Endothelial cell of umbilical vein (primary cell): ENCODE data around the gene NRARP. TPM values are rescaled to one million over a fixed set of nuclear protein-coding genes. Genes with fewer than 3 reads are reported as not detected.

ENCODE experiments used
- BruUV-seq: library from RNA; stranded (reverse); fragments of 400-500 nt; replicated peaks from 2 replicates; lab custom pipeline; 2021; lab: Mats Ljungman, UMichigan
- CTCF ChIA-PET: fragments of 300-600, 350-600 bp; sonication (Branson Sonifier 250); formaldehyde crosslinking; loops from one replicate; lab custom pipeline; 2021; ENCODE audit warnings: antibody characterized with exemption, inconsistent platforms; lab: Charles Lee
- POLR2A ChIA-PET: fragments of 300-600, 350-600 bp; sonication (Branson Sonifier 250); formaldehyde crosslinking; loops from one replicate; lab custom pipeline; 2021; ENCODE audit warnings: antibody characterized with exemption, inconsistent platforms; lab: Charles Lee
- DNase-seq: peaks from one replicate; pipeline ENCODE4 v3.0.0-alpha.2; 2011; ENCODE audit warnings: low read depth, low spot score
- FAIRE-seq: peaks from 2 replicates; lab custom pipeline; 2011; peaks lifted over from hg19 to GRCh38; lab: Jason Lieb, UNC
- H2AFZ ChIP-seq: 2 replicates; pipeline ENCODE4 v1.6.0; 2012; ENCODE audit warnings: low read depth, low read length, control low read depth, inconsistent platforms
- H3K27ac ChIP-seq: 2 replicates; pipeline ENCODE4 v1.5.1; 2011; ENCODE audit warnings: low read depth, mild to moderate bottlenecking, control low read depth, low read length, moderate library complexity; ENCODE audit not compliant: insufficient read depth
- H3K27me3 ChIP-seq, 2 experiments: 2 replicates each; pipeline versions ENCODE4 v1.6.0 to v1.6.1; 2011; ENCODE audit warnings: low read length in 2 of 2, mixed read lengths in 1 of 2; ENCODE audit not compliant: control insufficient read depth in 2 of 2, insufficient read depth in 2 of 2
- H3K36me3 ChIP-seq, 2 experiments: 2 replicates in 1 of 2; 3 replicates in 1 of 2; pipeline ENCODE4 v1.5.1; 2011; ENCODE audit warnings: low read length in 2 of 2, mild to moderate bottlenecking in 1 of 2, moderate library complexity in 1 of 2; ENCODE audit not compliant: control insufficient read depth in 2 of 2, insufficient read depth in 2 of 2; ENCODE audit errors: extremely low read depth in 1 of 2
- H3K4me1 ChIP-seq: 3 replicates; pipeline ENCODE4 v1.5.1; 2011; ENCODE audit warnings: mild to moderate bottlenecking, low read length; ENCODE audit not compliant: control insufficient read depth, insufficient read depth; ENCODE audit errors: extremely low read depth
- H3K4me2 ChIP-seq: 2 replicates; pipeline ENCODE4 v1.6.1; 2011; ENCODE audit warnings: low read length, control low read depth, mixed read lengths; ENCODE audit not compliant: insufficient read depth
- H3K4me3 ChIP-seq, 3 experiments: fragments of 200-600 bp in 1 of 3; sonication (generic), shearing (Covaris generic) in 1 of 3; replicated peaks in 1 of 3; 2 replicates each; pipeline ENCODE4 v1.5.1; 2011 to 2016; ENCODE audit warnings: control low read depth in 3 of 3, low read length in 3 of 3, mild to moderate bottlenecking in 2 of 3, inconsistent platforms in 1 of 3, low read depth in 1 of 3, moderate library complexity in 1 of 3; ENCODE audit not compliant: insufficient read depth in 1 of 3
- H3K79me2 ChIP-seq: 2 replicates; pipeline ENCODE4 v1.6.0; 2012; ENCODE audit warnings: low read length, inconsistent platforms; ENCODE audit not compliant: control insufficient read depth, insufficient read depth
- H3K9ac ChIP-seq: replicated peaks from 2 replicates; pipeline ENCODE3; 2011; ENCODE audit warnings: low read length, control low read depth; ENCODE audit not compliant: insufficient read depth; ENCODE audit errors: extremely low read depth
- H3K9me1 ChIP-seq: replicated peaks from 3 replicates; pipeline ENCODE4 v1.6.0; 2011; ENCODE audit warnings: mild to moderate bottlenecking, low read length; ENCODE audit not compliant: control insufficient read depth, insufficient read depth; ENCODE audit errors: extremely low read depth
- H3K9me3 ChIP-seq: replicated peaks from 2 replicates; pipeline ENCODE4 v1.5.1; 2012; ENCODE audit warnings: low read length, inconsistent platforms; ENCODE audit not compliant: control insufficient read depth, insufficient read depth
- H4K20me1 ChIP-seq: replicated peaks from 2 replicates; pipeline ENCODE3; 2011; ENCODE audit warnings: mild to moderate bottlenecking, low read length; ENCODE audit not compliant: control insufficient read depth, insufficient read depth; ENCODE audit errors: extremely low read depth
- EZH2 ChIP-seq: IDR thresholded peaks from 2 replicates; pipeline ENCODE4 v1.6.1; 2012; ENCODE audit warnings: borderline replicate concordance, low read depth, mild to moderate bottlenecking, moderate library complexity, low read length, inconsistent platforms; ENCODE audit not compliant: severe bottlenecking
- FOS ChIP-seq: IDR thresholded peaks from 2 replicates; pipeline ENCODE4 v1.6.1; 2011; ENCODE audit warnings: mild to moderate bottlenecking, low read length, moderate library complexity, borderline replicate concordance; ENCODE audit not compliant: insufficient read depth
- GATA2 ChIP-seq: IDR thresholded peaks from 2 replicates; pipeline ENCODE4 v1.7.0; 2011; ENCODE audit warnings: low read depth, mild to moderate bottlenecking, moderate library complexity, mixed read lengths, low read length; ENCODE audit not compliant: insufficient read length, insufficient read depth
- JUN ChIP-seq: IDR thresholded peaks from 2 replicates; pipeline ENCODE4 v1.6.1; 2011; ENCODE audit warnings: borderline replicate concordance, low read depth; ENCODE audit not compliant: insufficient read length, insufficient read depth
- MAX ChIP-seq: IDR thresholded peaks from 2 replicates; pipeline ENCODE4 v1.6.1; 2011; ENCODE audit not compliant: insufficient read depth, insufficient read length
- MYC ChIP-seq: IDR thresholded peaks from one replicate; pipeline ENCODE4 v1.6.1; 2011; ENCODE audit warnings: mild to moderate bottlenecking, low read depth, low read length
- POLR2A ChIP-seq: IDR thresholded peaks from 2 replicates; pipeline ENCODE4 v1.6.1; 2012; ENCODE audit warnings: low read depth, mild to moderate bottlenecking, control low read depth, low read length
- POLR2AphosphoS5 ChIP-seq: IDR thresholded peaks from 2 replicates; pipeline ENCODE4 v1.6.1; 2012; ENCODE audit warnings: low read depth, mild to moderate bottlenecking, control low read depth, low read length, moderate library complexity; ENCODE audit not compliant: insufficient read depth
- dilution Hi-C: fragments of 300-500 bp; cut with MboI; formaldehyde crosslinking; loops from one replicate; pipeline ENCODE4 v1.15.0; 2019; ENCODE audit warnings: low sequenced_read_pairs; ENCODE audit not compliant: extremely low pct_ligation_motif_present
- intact Hi-C: fragments of 100-400 bp; cut with micrococcal nuclease; formaldehyde crosslinking; loops from one replicate; pipeline ENCODE4 v1.10.0; 2022
- polyA plus RNA-seq, 4 experiments: library from polyadenylated mRNA; depleted of rRNA in 3 of 4; stranded (reverse) in 3 of 4; unstranded in 1 of 4; fragments of >200 nt; gene quantifications; 2 replicates each; pipeline versions ENCODE4 v1.2.1 to v1.2.3, GENCODE V29; 2011 to 2012; ENCODE audit warnings: missing spikeins in 1 of 4
- total RNA-seq: library from RNA; stranded (reverse); gene quantifications from 2 replicates; pipeline ENCODE4 v1.2.3, GENCODE V29; 2021
- TF ChIP-seq, protein P1 (sequence below), 2 donors: IDR thresholded peaks; 1 replicate in 1 of 2; 2 replicates in 1 of 2; pipeline ENCODE4 v1.5.1; 2011; ENCODE audit warnings: low read length in 2 of 2, mild to moderate bottlenecking in 2 of 2, moderate library complexity in 2 of 2, control low read depth in 1 of 2, inconsistent platforms in 1 of 2, low read depth in 1 of 2; ENCODE audit not compliant: insufficient read depth in 1 of 2; ENCODE audit errors: extremely low read depth in 1 of 2

NRARP gene
- total and polyA plus RNA-seq, 2 donors (not counting 3 experiments of a cell fraction or from before 2014, with no cell fraction given) = 50.0 to 72.9 TPM

DNA sequence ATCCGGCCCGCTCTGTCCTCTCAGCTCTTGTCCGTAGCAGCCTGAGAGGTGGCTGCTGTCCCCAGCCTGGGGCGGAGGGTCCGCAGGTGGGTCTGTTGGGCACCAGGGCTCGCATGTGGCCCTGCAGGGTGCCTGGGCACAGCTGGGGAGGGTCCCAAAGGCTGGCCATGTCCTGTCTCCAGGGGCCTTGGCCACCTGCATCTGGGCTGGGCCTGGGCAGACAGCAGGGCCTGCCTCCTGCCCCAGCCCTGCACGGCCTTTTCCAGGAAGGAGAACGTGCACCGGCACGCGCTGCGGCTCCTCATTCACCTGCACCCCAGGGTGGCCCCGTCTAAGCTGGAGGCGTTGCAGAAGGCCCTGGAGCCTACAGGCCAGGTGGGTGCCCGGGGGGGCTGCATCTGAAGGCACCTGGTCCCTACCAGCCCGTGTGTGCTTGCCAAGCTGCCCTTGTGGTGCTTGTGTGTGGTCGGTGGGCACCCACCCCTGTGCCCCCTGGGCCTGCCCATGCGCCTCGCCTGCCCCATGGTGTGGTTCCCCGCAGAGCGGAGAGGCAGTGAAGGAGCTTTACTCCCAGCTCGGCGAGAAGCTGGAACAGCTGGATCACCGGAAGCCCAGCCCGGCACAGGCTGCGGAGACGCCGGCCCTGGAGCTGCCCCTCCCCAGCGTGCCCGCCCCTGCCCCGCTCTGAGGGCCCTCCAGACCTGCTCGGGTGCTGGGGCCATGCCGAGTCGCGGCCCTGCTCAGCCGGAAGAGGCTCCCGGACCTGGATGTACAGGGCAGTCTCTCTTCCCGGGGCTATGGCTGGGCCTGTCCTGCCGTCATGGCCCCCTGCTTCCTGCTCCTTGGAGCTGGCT, 29.6 kb downstream of the NRARP start:
- Histone ChIP-seq H4K20me1 (no peaks in the 10 kb centered on the region), H3K27me3 (no peaks in the 10 kb centered on the region), H3K4me3 (no peak overlapping the region), H3K9me1 (no peaks in the 10 kb centered on the region), H3K36me3 (peaks cover 0 to 23% of the 10 kb centered on the region in 2 experiments), H3K9ac (no peak overlapping the region), H3K79me2 (no peaks in the 10 kb centered on the region), H2AFZ (no peak overlapping the region), H3K4me2 (no peak overlapping the region), H3K4me1 (peaks cover 35% of the 10 kb centered on the region), H3K27ac (no peak overlapping the region), H3K9me3 (no peaks in the 10 kb centered on the region)
- DNase-seq (no peak), FAIRE-seq (no peak)
- intact Hi-C loops = no loop called here
- BruUV-seq = no TSS peak
- POLR2A ChIA-PET = no interaction called here
- TF ChIP-seq MAX = no peak
- TF ChIP-seq, protein P1, sequence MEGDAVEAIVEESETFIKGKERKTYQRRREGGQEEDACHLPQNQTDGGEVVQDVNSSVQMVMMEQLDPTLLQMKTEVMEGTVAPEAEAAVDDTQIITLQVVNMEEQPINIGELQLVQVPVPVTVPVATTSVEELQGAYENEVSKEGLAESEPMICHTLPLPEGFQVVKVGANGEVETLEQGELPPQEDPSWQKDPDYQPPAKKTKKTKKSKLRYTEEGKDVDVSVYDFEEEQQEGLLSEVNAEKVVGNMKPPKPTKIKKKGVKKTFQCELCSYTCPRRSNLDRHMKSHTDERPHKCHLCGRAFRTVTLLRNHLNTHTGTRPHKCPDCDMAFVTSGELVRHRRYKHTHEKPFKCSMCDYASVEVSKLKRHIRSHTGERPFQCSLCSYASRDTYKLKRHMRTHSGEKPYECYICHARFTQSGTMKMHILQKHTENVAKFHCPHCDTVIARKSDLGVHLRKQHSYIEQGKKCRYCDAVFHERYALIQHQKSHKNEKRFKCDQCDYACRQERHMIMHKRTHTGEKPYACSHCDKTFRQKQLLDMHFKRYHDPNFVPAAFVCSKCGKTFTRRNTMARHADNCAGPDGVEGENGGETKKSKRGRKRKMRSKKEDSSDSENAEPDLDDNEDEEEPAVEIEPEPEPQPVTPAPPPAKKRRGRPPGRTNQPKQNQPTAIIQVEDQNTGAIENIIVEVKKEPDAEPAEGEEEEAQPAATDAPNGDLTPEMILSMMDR (IDR thresholded peaks at IDR 0.05; ENCODE audit: extremely low read depth in 1 of 2, insufficient read depth in 1 of 2, low read depth in 1 of 2, low read length in 2 of 2) = no peak
- no peak for TF ChIP-seq JUN
- TF ChIP-seq POLR2AphosphoS5 = no peak
- no peak for TF ChIP-seq GATA2
- no peak for TF ChIP-seq EZH2
- no peak for TF ChIP-seq MYC
- TF ChIP-seq FOS = no peak
- TF ChIP-seq POLR2A = no peak
- dilution Hi-C loops = no loop called here
- CTCF ChIA-PET = interaction anchor here (0.5 to 0.6 kb wide), 2 partner anchors 11 to 24 kb away, joined by 3 read pairs; no protein-coding TSS in a partner anchor
